LNCAP (cell line): Measurements from ENCODE around the gene ZBTB20.

Source experiments
- CTCF ChIP-seq: fragments of 450-650 bp; IDR thresholded peaks from 2 replicates; pipeline ENCODE4 v1.5.1; 2017; ENCODE audit warnings: mild to moderate bottlenecking

ZBTB20 gene

GRCh38 chr3:114405202-114405990 is 741.7 kb downstream of the ZBTB20 start:
- TF ChIP-seq CTCF, result no peak

- TF ChIP-seq CTCF, result no peak
These were observed 742.5 kb downstream of the ZBTB20 start for GRCh38 chr3:114404590-114404989.

DNA sequence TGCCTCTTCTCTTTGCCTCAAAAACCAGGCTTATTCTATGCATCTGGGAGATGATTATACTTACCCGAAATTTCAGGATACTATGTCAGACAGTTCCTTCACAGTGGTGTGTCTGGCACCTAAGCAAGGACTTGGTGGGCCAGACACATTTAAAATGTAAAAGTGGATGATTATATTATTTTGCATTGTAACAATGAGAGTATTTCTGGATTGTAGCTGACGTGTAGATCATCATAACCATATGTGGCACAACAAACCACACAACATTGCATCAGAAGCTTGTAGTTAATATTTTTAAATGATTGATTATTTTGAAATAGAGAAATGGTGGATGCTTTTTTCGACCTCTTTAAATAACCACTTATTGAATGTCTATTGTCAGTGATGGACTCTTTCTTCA is 744.2 kb downstream of the ZBTB20 start:
- no peak for TF ChIP-seq CTCF

DNA sequence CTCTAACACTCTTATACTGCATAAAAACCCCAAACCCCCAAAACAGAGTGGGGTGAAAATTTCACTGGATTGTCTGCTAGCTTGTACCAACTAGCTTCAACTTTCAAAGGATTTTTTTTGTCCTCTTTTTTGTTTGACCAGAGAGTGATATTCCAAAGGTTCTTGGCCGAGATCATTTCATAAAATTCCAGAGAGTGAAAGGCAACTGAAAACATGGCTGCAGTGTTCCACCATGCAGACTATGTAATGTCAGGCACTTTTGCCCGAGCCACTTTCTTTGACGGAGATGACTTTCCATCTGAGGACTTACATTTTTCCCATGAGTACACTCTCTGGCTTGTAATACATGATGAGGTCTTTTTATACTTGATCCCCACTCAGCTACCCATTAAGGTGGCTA is 745.7 kb downstream of the ZBTB20 start:
- TF ChIP-seq CTCF, result no peak

DNA sequence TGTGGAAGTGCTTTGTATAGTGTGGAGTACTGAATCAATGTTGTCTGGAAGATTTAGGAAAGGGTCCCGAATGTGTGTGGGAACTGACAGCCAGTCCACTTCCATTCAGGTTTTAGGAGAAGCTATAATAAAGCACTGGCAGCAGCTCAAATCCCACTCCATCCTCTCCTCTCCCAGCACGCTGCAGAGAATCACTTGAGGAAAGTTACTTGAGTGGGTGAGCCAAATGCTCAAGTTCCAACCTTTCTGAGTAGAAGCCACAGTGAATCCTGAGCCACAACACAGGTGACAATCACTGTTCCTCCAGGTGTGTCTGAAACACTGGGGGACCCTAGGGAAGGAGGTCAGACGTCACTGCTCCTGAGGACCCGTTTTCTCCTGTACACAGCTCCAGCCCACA is 746.7 kb downstream of the ZBTB20 start:
- TF ChIP-seq CTCF, result no peak

DNA sequence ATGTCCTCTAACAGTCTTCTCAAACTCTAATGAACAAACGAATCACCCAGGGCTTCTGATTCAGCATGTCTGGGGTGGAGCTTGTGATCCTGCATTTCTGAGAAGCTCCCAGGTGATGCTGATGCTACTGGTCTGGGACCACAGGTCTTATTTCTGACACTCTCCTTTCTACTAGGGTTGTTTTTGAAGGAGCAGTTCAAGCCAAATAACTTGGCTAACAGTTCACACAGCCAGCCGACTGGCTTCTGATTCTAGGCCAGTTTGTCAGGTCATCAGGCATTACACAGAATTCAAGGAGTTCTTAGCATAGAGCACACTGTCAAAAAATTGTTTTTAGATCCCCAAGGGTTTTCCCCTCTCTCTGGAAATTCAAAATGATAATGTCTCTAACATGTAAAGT is 752.5 kb downstream of the ZBTB20 start:
- TF ChIP-seq CTCF, result no peak

DNA sequence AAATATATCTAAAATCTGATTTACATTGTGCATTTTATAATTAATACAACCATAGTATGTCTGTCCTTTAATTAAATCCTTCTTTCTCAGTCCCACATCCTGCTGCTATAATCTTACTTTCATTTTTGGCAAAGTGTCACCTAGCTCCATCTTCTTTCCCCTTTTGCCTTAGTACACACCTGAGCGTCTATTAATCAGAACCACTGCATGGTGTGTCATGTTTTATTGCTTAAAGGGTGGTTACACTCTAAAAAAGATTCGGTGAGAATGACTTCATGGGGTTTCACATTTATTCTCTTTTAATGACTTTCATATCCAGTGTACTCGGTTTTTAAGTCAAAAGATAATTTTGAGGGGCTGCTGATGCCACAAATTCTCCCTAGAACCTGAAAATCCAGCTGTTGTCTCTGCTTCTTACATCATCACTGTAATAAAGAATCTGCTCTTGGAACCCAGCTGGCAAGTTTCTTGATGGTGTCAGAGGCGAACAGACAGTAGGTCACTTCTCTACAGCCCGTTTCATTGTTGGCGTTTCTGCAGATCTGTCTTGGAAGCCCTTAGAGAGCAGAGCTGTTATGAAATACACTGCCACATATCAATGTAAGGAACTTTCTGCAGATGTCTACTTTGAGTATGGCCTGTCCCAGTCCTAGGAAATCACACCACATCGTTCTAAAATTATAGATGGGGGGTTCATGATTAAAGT is 753.6 kb downstream of the ZBTB20 start:
- no peak for TF ChIP-seq CTCF
